Right renal pelvis (tissue), 4 donors: ENCODE results near the gene SPACA7. TPM values are rescaled to one million over a fixed set of nuclear protein-coding genes. Genes with fewer than 3 reads are reported as not detected.
"Not testable (repeated sequence)": the region's sequence is repeated elsewhere in the genome, so short reads cannot be mapped to it uniquely, and the experiment has no call there.

Source experiments
- DNase-seq, 4 donors: peaks; one replicate each; pipeline ENCODE4 v3.0.0-alpha.2; 2013; ENCODE audit warnings: low read depth in 4 of 4, low spot score in 3 of 4, missing footprints in 1 of 4
- polyA plus RNA-seq, 4 donors: library from polyadenylated mRNA; unstranded; fragments of 120-200 nt; gene quantifications; one replicate each; pipeline ENCODE4 v1.2.1, GENCODE V29; 2013; ENCODE audit not compliant: insufficient read length in 4 of 4

Gene SPACA7
- polyA plus RNA-seq, 4 donors: not detected

- no peak for DNase-seq
These were observed 26.5 kb upstream of the SPACA7 start for GRCh38 chr13:112349681-112350080.

GRCh38 chr13:112350300-112350699, 25.9 kb upstream of the SPACA7 start:
- no peak for DNase-seq

GRCh38 chr13:112351825-112352224, 24.3 kb upstream of the SPACA7 start:
- DNase-seq: no peak

- no peak for DNase-seq
These were observed 22.3 kb upstream of the SPACA7 start for GRCh38 chr13:112353856-112354255.

- DNase-seq: no peak
These were observed 21.6 kb upstream of the SPACA7 start for GRCh38 chr13:112354330-112355273.

- no peak for DNase-seq
These were observed 20.8 kb upstream of the SPACA7 start for GRCh38 chr13:112355274-112355838.

GRCh38 chr13:112356190-112356589, 20.0 kb upstream of the SPACA7 start:
- DNase-seq: no peak

- no peak for DNase-seq
These were observed 18.0 kb upstream of the SPACA7 start for GRCh38 chr13:112358156-112358555.

- DNase-seq: no peak
These were observed 14.1 kb upstream of the SPACA7 start for GRCh38 chr13:112362021-112362420.

- no peak for DNase-seq
These were observed 12.2 kb upstream of the SPACA7 start for GRCh38 chr13:112363867-112364528.

- no peak for DNase-seq
These were observed 9.1 kb upstream of the SPACA7 start for GRCh38 chr13:112366907-112367646.

- no peak for DNase-seq
These were observed 7.3 kb upstream of the SPACA7 start for GRCh38 chr13:112368883-112369282.

- DNase-seq: no peak
These were observed 5.8 kb upstream of the SPACA7 start for GRCh38 chr13:112370311-112370710.

GRCh38 chr13:112374271-112374670, 1.9 kb upstream of the SPACA7 start:
- no peak for DNase-seq

- DNase-seq: no peak
These were observed 15.6 kb downstream of the SPACA7 start for GRCh38 chr13:112391746-112392145.

GRCh38 chr13:112392719-112393118, 16.6 kb downstream of the SPACA7 start:
- DNase-seq: no peak

- not testable (repeated sequence) for DNase-seq
These were observed 18.9 kb downstream of the SPACA7 start for GRCh38 chr13:112395022-112395421.

GRCh38 chr13:112395941-112396340, 19.8 kb downstream of the SPACA7 start:
- not testable (repeated sequence) for DNase-seq

GRCh38 chr13:112397108-112397507, 21.0 kb downstream of the SPACA7 start:
- DNase-seq: no peak

- not testable (repeated sequence) for DNase-seq
These were observed 22.2 kb downstream of the SPACA7 start for GRCh38 chr13:112398347-112398746.

- DNase-seq: not testable (repeated sequence)
These were observed 33.7 kb downstream of the SPACA7 start for GRCh38 chr13:112409828-112410227.
